IMR-90 (cell line): ENCODE data around the gene PLVAP.

Experiments used
- MAFK ChIP-seq: IDR thresholded peaks from 2 replicates; pipeline ENCODE4 v1.6.1; 2012; ENCODE audit warnings: low read depth, low read length, improper control_type of control experiment
- MXI1 ChIP-seq: IDR thresholded peaks from 2 replicates; pipeline ENCODE4 v1.6.1; 2012; ENCODE audit warnings: low read depth, mild to moderate bottlenecking, low read length, moderate library complexity, borderline replicate concordance
- RAD21 ChIP-seq: IDR thresholded peaks from 2 replicates; pipeline ENCODE4 v1.6.1; 2012; ENCODE audit warnings: low read length, improper control_type of control experiment
- SMC3 ChIP-seq: fragments of 150-350 bp; IDR thresholded peaks from 2 replicates; pipeline ENCODE4 v1.6.1; 2016; ENCODE audit warnings: low read depth, mild to moderate bottlenecking, antibody characterized with exemption, low read length, moderate library complexity
- TF ChIP-seq, protein P1 (sequence below): conservative IDR thresholded peaks from 2 replicates; pipeline ENCODE4 v1.5.1; 2012; ENCODE audit warnings: mild to moderate bottlenecking, low read depth, low read length, improper control_type of control experiment

DNA sequence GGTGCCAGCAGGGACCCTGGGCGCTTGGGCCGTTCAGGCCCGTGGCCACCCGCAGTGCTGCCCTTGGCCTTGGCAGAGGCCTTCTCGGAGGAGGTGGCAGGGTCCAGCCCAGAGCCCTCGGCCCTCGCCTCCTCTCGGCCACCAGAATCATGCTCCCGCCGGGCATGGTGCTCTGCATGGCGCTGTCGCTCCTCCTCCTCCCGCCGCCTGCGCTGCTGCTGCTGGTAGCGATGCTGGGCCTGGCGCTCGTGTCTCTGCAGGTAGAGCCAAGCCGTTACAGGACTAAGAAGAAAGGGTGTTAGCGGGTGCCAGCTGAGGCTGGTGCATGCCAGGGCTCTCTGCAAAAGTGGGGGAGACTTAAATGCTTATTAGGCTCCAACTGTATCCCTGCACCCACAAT is 52.0 kb downstream of the PLVAP start:
- TF ChIP-seq, protein P1, sequence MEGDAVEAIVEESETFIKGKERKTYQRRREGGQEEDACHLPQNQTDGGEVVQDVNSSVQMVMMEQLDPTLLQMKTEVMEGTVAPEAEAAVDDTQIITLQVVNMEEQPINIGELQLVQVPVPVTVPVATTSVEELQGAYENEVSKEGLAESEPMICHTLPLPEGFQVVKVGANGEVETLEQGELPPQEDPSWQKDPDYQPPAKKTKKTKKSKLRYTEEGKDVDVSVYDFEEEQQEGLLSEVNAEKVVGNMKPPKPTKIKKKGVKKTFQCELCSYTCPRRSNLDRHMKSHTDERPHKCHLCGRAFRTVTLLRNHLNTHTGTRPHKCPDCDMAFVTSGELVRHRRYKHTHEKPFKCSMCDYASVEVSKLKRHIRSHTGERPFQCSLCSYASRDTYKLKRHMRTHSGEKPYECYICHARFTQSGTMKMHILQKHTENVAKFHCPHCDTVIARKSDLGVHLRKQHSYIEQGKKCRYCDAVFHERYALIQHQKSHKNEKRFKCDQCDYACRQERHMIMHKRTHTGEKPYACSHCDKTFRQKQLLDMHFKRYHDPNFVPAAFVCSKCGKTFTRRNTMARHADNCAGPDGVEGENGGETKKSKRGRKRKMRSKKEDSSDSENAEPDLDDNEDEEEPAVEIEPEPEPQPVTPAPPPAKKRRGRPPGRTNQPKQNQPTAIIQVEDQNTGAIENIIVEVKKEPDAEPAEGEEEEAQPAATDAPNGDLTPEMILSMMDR: no peak
- no peak for TF ChIP-seq RAD21
- TF ChIP-seq SMC3: no peak
- TF ChIP-seq MXI1: no peak
- no peak for TF ChIP-seq MAFK
